Measurements from ENCODE around the gene PCDHGC3. TPM values are rescaled to one million over a fixed set of nuclear protein-coding genes. Genes with fewer than 3 reads are reported as not detected.

Gene PCDHGC3
- total and polyA plus RNA-seq, 2 of the 8 experiments (the other 6 are each of a cell fraction or from before 2014, with no cell fraction given): 4.7 to 18.6 TPM

DNA sequence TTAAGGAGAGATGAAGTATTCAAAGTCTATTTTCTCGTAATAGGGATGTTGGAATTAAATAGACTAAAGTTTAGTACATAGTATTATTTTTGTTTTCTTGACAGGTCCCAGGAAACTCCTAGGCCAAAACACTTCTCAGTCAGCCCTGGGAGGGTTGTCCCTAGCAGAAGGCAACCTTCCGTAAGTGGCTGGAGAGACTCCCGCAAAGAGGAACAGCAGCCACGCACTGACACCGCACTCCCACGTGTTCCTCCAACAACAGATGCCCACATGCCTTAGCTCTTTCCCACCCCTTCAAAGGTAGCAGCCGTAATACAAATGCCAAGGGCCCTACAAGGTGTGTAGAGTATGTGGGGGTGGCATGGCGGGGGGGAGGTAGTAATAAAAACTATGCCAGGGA lies 41.5 kb downstream of the PCDHGC3 start (continued):
- no peak for TF ChIP-seq JUN (IDR thresholded peaks at IDR 0.05; ENCODE audit: low read depth, low read length)
- TF ChIP-seq RNF2 (IDR thresholded peaks at IDR 0.05; ENCODE audit: borderline replicate concordance, low read depth, low read length, missing control alignments, poor library complexity, severe bottlenecking): no peak
